ENCODE results near the gene JPT2. TPM values are rescaled to one million over a fixed set of nuclear protein-coding genes. Genes with fewer than 3 reads are reported as not detected.

The JPT2 gene
- total and polyA plus RNA-seq, 10 of the 15 experiments (the other 5 are each of a cell fraction or from before 2014, with no cell fraction given) = 11.7 to 78.4 (median 48.4) TPM

- CTCF ChIA-PET = no interaction called here
- TF ChIP-seq IRF4 (IDR thresholded peaks at IDR 0.05; ENCODE audit: low read depth, low read length) (no peak), EP300 (IDR thresholded peaks at IDR 0.05; ENCODE audit: borderline replicate concordance in 1 of 2, control insufficient read depth in 1 of 2, low read depth in 2 of 2, low read length in 2 of 2) (no peak), SUPT20H (IDR thresholded peaks at IDR 0.05; ENCODE audit: borderline replicate concordance, control insufficient read depth, low read depth, low read length) (no peak), ASH2L (IDR thresholded peaks at IDR 0.05; ENCODE audit: borderline replicate concordance, low read depth) (no peak), RCOR1 (conservative IDR thresholded peaks at IDR 0.05; ENCODE audit: low read depth, low read length) (no peak), CEBPB (IDR thresholded peaks at IDR 0.05; ENCODE audit: borderline replicate concordance in 1 of 2, low read depth in 2 of 2, low read length in 2 of 2) (no peak), ZBTB11 (CRISPR knock-in tag; IDR thresholded peaks at IDR 0.05) (no peak)
- TF ChIP-seq, protein P1, sequence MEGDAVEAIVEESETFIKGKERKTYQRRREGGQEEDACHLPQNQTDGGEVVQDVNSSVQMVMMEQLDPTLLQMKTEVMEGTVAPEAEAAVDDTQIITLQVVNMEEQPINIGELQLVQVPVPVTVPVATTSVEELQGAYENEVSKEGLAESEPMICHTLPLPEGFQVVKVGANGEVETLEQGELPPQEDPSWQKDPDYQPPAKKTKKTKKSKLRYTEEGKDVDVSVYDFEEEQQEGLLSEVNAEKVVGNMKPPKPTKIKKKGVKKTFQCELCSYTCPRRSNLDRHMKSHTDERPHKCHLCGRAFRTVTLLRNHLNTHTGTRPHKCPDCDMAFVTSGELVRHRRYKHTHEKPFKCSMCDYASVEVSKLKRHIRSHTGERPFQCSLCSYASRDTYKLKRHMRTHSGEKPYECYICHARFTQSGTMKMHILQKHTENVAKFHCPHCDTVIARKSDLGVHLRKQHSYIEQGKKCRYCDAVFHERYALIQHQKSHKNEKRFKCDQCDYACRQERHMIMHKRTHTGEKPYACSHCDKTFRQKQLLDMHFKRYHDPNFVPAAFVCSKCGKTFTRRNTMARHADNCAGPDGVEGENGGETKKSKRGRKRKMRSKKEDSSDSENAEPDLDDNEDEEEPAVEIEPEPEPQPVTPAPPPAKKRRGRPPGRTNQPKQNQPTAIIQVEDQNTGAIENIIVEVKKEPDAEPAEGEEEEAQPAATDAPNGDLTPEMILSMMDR (IDR thresholded peaks at IDR 0.05 in 2 of 3, conservative IDR thresholded peaks at IDR 0.05 in 1 of 3; ENCODE audit: control insufficient read depth in 2 of 3, extremely low read depth in 1 of 3, insufficient read depth in 1 of 3, low read depth in 3 of 3, low read length in 3 of 3) = no peak
- Histone ChIP-seq H3K9me3 (replicated peaks; ENCODE audit: control insufficient read depth, insufficient read depth, low read length) (no peaks in the 10 kb centered on the region), H3K9ac (ENCODE audit: control insufficient read depth, insufficient read depth, low read length) (no peak overlapping the region), H3K79me2 (ENCODE audit: control insufficient read depth, insufficient read depth, low read length) (no peaks in the 10 kb centered on the region), H3K4me3 (no peak overlapping the region), H2AFZ (ENCODE audit: control insufficient read depth, low read depth, low read length) (no peak overlapping the region), H3K4me2 (ENCODE audit: control insufficient read depth, insufficient read depth) (no peak overlapping the region), H3K27ac (ENCODE audit: control insufficient read depth, insufficient read depth) (no peak overlapping the region), H3K27me3 (replicated peaks in 1 of 2; ENCODE audit: control insufficient read depth in 2 of 2, insufficient read depth in 2 of 2, low read length in 1 of 2) (no peaks in the 10 kb centered on the region), H3K36me3 (ENCODE audit: control insufficient read depth in 2 of 2, insufficient read depth in 2 of 2, low read length in 1 of 2) (peaks cover 7 to 13% of the 10 kb centered on the region in 2 experiments), H4K20me1 (ENCODE audit: control insufficient read depth, insufficient read depth) (no peaks in the 10 kb centered on the region), H3K4me1 (ENCODE audit: control insufficient read depth, insufficient read depth, low read length) (no peaks in the 10 kb centered on the region)
- SMC1A ChIA-PET (ENCODE audit: uncharacterized antibody, unreplicated experiment) = no interaction called here
- in situ Hi-C loops (cut with MboI) (no loop called here), intact Hi-C loops (cut with micrococcal nuclease; ENCODE audit: unreplicated experiment) (no loop called here)
- ATAC-seq = no peak
- WGBS (ENCODE audit: insufficient coverage, insufficient replicate concordance, low lambda C conversion rate, missing lambda C conversion rate) = 98% methylated on average over 30 of the region's 31 CpGs
- POLR2A ChIA-PET = no interaction called here
- RAD21 ChIA-PET (ENCODE audit: unreplicated experiment) = no interaction called here
- FAIRE-seq = no peak
- no peak for DNase-seq (ENCODE audit: low read depth, low spot score)
- BruUV-seq (replicated peaks) = no TSS peak
Measured at GRCh38 chr16:1746693-1747195, 68.7 kb downstream of the JPT2 start.
